GM19438 (cell line): ENCODE results near the gene DUSP5.
"Not testable (repeated sequence)": the region's sequence is repeated elsewhere in the genome, so short reads cannot be mapped to it uniquely, and the experiment has no call there.

Experiments used
- ATAC-seq: cut with Tn5 transposase; IDR thresholded peaks from one replicate; pipeline ENCODE4 v1.9.1; 2021; ENCODE audit warnings: low read depth; ENCODE audit not compliant: unreplicated experiment

DUSP5 gene

GRCh38 chr10:110497438-110498086, at the start of gene DUSP5:
TSS of gene DUSP5 (plus strand) at chr10:110497907. CDS start at chr10:110498122, 215 bp downstream.
- ATAC-seq: peak; percentile 54

- no peak for ATAC-seq
These were observed 48.9 kb upstream of the DUSP5 start for GRCh38 chr10:110448682-110449418.

- no peak for ATAC-seq
These were observed 42.3 kb upstream of the DUSP5 start for GRCh38 chr10:110455446-110455845.

GRCh38 chr10:110456046-110456445, 41.7 kb upstream of the DUSP5 start:
- ATAC-seq: no peak

GRCh38 chr10:110456523-110457091, 41.1 kb upstream of the DUSP5 start:
- ATAC-seq: no peak

GRCh38 chr10:110457851-110458250, 39.9 kb upstream of the DUSP5 start:
- no peak for ATAC-seq

- ATAC-seq: peak; percentile 59
These were observed 39.3 kb upstream of the DUSP5 start for GRCh38 chr10:110458266-110458920.

- ATAC-seq: no peak
These were observed 38.1 kb upstream of the DUSP5 start for GRCh38 chr10:110459600-110459999.

GRCh38 chr10:110460111-110460809, 37.4 kb upstream of the DUSP5 start:
- no peak for ATAC-seq

GRCh38 chr10:110461088-110461487, 36.6 kb upstream of the DUSP5 start:
- ATAC-seq: no peak

- ATAC-seq: no peak
These were observed 36.2 kb upstream of the DUSP5 start for GRCh38 chr10:110461530-110461929.

GRCh38 chr10:110462166-110463095, 35.3 kb upstream of the DUSP5 start:
- ATAC-seq: no peak

GRCh38 chr10:110468258-110468657, 29.4 kb upstream of the DUSP5 start:
- ATAC-seq: not testable (repeated sequence)

GRCh38 chr10:110470541-110470940, 27.2 kb upstream of the DUSP5 start:
- ATAC-seq: not testable (repeated sequence)

GRCh38 chr10:110471566-110472139, 26.1 kb upstream of the DUSP5 start:
- ATAC-seq: no peak

- ATAC-seq: no peak
These were observed 23.7 kb upstream of the DUSP5 start for GRCh38 chr10:110474017-110474416.

- ATAC-seq: no peak
These were observed 22.9 kb upstream of the DUSP5 start for GRCh38 chr10:110474826-110475225.

- no peak for ATAC-seq
These were observed 21.8 kb upstream of the DUSP5 start for GRCh38 chr10:110475722-110476515.
